ENCODE measurements around the gene MDM2. TPM values are rescaled to one million over a fixed set of nuclear protein-coding genes. Genes with fewer than 3 reads are reported as not detected.

The MDM2 gene
- total and polyA plus RNA-seq, 10 donors, result 41.5 to 248 (median 111) TPM

DNA sequence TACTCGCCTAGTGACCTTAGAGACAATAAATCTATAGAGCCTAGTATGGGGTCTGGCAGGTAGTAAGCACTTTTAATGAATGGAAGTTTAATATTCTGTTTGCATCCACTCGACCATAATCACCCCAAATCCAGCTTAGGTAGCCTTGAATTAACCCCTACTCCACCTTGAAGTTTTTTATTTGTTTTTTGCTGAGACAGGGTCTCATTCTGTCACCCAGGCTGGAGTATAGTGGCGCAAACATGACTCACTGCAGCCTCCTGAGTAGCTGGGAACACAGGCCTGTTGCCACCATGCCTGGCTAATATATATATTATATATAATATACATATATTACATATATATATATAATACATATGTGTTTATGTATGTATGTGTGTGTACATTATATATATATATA is 38.8 kb downstream of the MDM2 start:
- peaks cover 0 to 43% (median 10%) of the 10 kb centered on the region in 6 donors for H3K36me3 ChIP-seq
- intact Hi-C loops (cut with DNase I; ENCODE audit: low total_unique reads), result loop anchor here (10.0 kb wide), 1 partner anchor 418 kb away; no protein-coding TSS in a partner anchor
- no peak overlapping the region for H3K4me3 ChIP-seq
- H3K4me1 ChIP-seq, result peaks cover 0 to 5% (median 0%) of the 10 kb centered on the region in 6 donors
- H3K27ac ChIP-seq, result no peak overlapping the region
- TF ChIP-seq POLR2A (IDR thresholded peaks at IDR 0.05), result no peak
- TF ChIP-seq, protein P1, sequence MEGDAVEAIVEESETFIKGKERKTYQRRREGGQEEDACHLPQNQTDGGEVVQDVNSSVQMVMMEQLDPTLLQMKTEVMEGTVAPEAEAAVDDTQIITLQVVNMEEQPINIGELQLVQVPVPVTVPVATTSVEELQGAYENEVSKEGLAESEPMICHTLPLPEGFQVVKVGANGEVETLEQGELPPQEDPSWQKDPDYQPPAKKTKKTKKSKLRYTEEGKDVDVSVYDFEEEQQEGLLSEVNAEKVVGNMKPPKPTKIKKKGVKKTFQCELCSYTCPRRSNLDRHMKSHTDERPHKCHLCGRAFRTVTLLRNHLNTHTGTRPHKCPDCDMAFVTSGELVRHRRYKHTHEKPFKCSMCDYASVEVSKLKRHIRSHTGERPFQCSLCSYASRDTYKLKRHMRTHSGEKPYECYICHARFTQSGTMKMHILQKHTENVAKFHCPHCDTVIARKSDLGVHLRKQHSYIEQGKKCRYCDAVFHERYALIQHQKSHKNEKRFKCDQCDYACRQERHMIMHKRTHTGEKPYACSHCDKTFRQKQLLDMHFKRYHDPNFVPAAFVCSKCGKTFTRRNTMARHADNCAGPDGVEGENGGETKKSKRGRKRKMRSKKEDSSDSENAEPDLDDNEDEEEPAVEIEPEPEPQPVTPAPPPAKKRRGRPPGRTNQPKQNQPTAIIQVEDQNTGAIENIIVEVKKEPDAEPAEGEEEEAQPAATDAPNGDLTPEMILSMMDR (IDR thresholded peaks at IDR 0.05 in 8 of 11, conservative IDR thresholded peaks at IDR 0.05 in 3 of 11), result no peak
- no peak for TF ChIP-seq POLR2AphosphoS5 (IDR thresholded peaks at IDR 0.05)
- DNase-seq, result no peak
- 84 to 90% (median 87%) methylated on average over 3 of the region's 3 CpGs for WGBS, 5 donors
- no peaks in the 10 kb centered on the region for H3K9me3 ChIP-seq
- no peaks in the 10 kb centered on the region for H3K27me3 ChIP-seq (replicated peaks in 1 of 7)

DNA sequence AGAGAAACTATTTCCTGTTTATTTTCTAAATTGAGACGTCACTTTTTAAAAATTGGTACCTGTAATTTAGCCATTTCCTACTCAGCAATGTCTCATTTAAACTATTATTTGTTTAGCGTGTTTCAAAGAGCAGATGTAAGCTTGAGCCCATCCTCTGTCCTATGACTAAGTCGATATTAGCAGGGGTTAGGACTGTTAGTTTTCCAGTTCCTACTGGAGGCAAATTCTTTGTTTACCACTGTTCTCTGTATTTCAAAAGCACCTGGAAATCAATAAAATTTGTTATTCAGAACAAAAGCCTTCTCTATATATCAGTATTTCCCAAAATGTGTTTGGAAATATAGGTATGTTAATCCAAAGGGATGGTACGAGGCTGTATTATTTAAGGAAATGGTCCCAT is 42.4 kb downstream of the MDM2 start:
- no peak for TF ChIP-seq POLR2AphosphoS5 (IDR thresholded peaks at IDR 0.05)
- no peak for TF ChIP-seq POLR2A (IDR thresholded peaks at IDR 0.05)
- TF ChIP-seq, protein P1 (IDR thresholded peaks at IDR 0.05 in 8 of 11, conservative IDR thresholded peaks at IDR 0.05 in 3 of 11), result no peak
- Histone ChIP-seq H3K4me1 (no peaks in the 10 kb centered on the region), H3K27me3 (replicated peaks in 1 of 7) (no peaks in the 10 kb centered on the region), H3K4me3 (no peak overlapping the region), H3K36me3 (peaks cover 0 to 14% (median 0%) of the 10 kb centered on the region in 6 donors), H3K27ac (no peak overlapping the region), H3K9me3 (no peaks in the 10 kb centered on the region)
- WGBS, 5 donors, result 71 to 79% (median 77%) methylated on average over 4 of the region's 4 CpGs
- intact Hi-C loops (cut with DNase I; ENCODE audit: low total_unique reads), result no loop called here
- DNase-seq, result no peak

DNA sequence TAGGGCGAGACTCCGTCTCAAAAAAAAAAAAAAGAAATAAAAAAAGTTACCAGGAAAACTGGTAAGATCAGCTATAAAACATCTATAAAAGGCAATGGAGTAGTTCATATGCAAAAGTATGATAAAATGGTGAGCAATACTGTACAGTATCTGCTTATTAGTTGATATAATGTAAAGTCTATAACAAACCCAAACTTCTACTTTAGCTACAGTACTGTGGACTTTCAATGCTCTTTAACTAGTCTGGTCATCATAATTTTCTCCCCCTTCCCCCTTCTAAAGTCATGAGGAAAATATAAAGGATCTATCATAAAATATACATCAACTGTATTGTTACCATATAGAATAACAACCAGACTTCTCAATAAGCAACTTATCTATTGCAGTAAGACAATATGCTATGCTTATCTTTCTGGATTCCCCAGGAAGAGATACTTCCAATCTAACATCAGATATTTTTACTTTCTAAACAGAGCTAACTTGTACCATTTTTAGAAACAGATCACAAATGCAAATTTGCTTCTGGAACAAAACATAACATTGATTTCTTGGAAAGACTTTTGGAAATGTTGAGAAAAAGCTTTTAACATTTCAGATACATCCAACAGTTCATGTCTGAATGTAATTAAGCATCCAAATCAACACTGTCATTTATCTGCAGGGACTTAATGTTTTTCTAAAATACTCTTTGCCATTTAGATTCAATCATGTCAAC is 43.8 kb downstream of the MDM2 start:
- Histone ChIP-seq H3K4me1 (no peaks in the 10 kb centered on the region), H3K27me3 (replicated peaks in 1 of 7) (no peaks in the 10 kb centered on the region), H3K36me3 (peaks cover 0 to 20% (median 0%) of the 10 kb centered on the region in 6 donors), H3K27ac (no peak overlapping the region), H3K9me3 (no peaks in the 10 kb centered on the region), H3K4me3 (no peak overlapping the region)
- WGBS, 5 donors, result 87 to 100% (median 95%) methylated on average over 2 of the region's 2 CpGs
- intact Hi-C loops (cut with DNase I; ENCODE audit: low total_unique reads), result no loop called here
- no peak for DNase-seq
- TF ChIP-seq, protein P1 (IDR thresholded peaks at IDR 0.05 in 8 of 11, conservative IDR thresholded peaks at IDR 0.05 in 3 of 11), result no peak

DNA sequence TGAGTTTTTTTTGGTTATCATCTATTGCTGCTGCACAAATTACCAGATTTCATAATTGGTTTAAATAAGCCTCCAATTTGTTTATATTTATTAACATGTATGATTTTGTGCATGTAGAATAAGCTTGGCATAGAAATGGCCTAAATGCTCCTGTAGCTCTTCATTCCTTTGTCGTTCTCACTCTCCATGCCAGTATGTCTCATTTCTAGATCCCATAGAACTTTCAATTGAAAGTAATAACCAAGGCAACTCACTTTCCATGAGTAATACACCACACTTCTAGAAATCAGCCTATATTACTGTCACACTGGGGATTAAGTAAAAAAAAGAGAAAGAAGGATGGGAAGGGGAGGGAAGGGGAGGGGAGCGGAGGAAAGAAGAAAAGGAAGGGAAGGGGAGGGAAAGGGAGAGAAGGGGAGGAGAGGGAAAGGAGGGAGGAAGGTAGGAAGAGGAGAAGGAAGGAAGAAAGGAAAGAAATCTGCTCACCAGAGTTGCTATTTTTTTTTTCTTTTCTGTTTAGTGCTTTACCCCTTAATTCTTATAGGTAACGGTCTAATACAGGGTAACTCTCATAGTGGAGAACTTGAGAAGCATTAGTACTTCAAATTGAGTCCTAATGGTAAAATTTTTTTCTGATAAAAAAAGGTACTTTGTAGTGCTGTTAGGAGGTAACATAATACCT is 45.6 kb downstream of the MDM2 start:
- WGBS, 5 donors, result 84 to 91% (median 89%) methylated on average over 3 of the region's 3 CpGs
- Histone ChIP-seq H3K27ac (no peak overlapping the region), H3K4me3 (no peak overlapping the region), H3K27me3 (replicated peaks in 1 of 7) (no peaks in the 10 kb centered on the region), H3K36me3 (peaks cover 0 to 38% (median 3%) of the 10 kb centered on the region in 6 donors), H3K4me1 (no peaks in the 10 kb centered on the region), H3K9me3 (no peaks in the 10 kb centered on the region)
- no peak for TF ChIP-seq POLR2A (IDR thresholded peaks at IDR 0.05)
- no peak for TF ChIP-seq POLR2AphosphoS5 (IDR thresholded peaks at IDR 0.05)
- TF ChIP-seq, protein P1 (IDR thresholded peaks at IDR 0.05 in 8 of 11, conservative IDR thresholded peaks at IDR 0.05 in 3 of 11), result no peak
- no peak for DNase-seq
- intact Hi-C loops (cut with DNase I; ENCODE audit: low total_unique reads), result no loop called here

All from spleen (tissue), 11 donors.